ENCODE measurements around the gene CA10.

DNA sequence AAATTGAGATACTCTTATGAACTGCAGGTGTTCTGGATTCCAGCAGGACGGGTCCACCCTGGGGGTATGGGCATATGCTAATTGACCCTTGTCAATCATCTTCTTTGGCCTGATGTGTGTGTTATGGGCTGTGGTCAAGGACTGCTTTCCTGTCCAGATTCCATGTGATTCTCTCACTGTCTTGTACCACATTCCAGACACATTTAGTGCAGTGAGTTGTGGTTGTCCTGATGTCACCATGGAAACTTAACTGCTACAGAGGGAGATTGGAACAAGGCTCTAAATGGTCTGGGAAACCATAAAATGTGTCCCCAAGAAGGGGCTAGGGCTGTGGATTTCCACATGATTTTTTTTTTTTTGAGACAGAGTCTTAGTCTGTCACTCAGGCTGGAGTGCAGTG lies 530.7 kb downstream of the CA10 start:
- TF ChIP-seq ZNF274 (IDR thresholded peaks at IDR 0.05; ENCODE audit: low read depth, low read length) (no peak), YY1 (IDR thresholded peaks at IDR 0.05; ENCODE audit: insufficient read depth, insufficient read length) (no peak)
